HG03025 (cell line): ENCODE measurements around the gene SAMD8.
A peak's percentile ranks its signal among the peaks of the same experiment; 100 is the strongest.
"Not testable (repeated sequence)": the region's sequence is repeated elsewhere in the genome, so short reads cannot be mapped to it uniquely, and the experiment has no call there.

Experiments
- ATAC-seq: cut with Tn5 transposase; IDR thresholded peaks from one replicate; pipeline ENCODE4 v1.9.1; 2021; ENCODE audit warnings: mild to moderate bottlenecking, moderate library complexity; ENCODE audit not compliant: unreplicated experiment, low FRiP score

Gene SAMD8

DNA sequence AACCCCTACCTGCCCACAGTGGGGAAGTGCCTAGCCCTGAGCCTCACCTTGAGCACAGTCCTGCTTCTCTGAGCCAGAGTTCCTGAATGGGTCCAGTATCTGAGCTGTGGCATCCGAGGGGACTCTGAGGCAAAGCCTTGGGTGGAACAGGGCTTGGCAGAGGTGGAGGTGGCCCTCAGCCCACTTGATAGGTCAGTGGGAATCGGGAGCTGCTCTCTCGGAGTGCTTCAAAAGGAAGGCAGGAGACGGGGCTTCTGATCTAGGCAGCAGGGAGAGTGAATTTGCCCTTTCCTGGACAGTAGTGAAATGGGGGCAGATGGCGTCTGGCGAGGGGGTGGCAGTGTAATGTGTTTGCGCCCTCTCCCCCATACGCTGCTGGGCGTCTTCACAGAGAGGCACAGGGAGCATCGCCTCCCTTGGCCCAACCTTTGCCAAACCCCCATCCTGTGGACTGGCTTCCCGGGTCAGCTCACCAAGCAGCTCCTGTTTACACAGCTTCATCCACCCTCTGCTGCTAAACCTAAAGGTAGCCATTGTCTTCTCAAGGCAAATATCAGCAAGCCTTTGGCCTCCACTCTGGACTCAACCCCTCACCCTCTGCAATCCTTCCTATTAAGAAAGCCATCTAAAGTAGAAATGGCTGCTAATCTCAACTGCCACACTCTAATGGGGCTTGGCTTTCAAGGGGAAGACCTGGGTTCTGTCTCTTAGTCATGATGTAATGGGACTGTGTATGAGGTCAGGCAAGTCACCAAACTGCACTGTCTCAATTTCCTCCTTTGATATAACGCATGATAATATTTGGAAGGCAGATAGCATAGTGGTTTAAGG, 78.0 kb downstream of the SAMD8 start:
- no peak for ATAC-seq

DNA sequence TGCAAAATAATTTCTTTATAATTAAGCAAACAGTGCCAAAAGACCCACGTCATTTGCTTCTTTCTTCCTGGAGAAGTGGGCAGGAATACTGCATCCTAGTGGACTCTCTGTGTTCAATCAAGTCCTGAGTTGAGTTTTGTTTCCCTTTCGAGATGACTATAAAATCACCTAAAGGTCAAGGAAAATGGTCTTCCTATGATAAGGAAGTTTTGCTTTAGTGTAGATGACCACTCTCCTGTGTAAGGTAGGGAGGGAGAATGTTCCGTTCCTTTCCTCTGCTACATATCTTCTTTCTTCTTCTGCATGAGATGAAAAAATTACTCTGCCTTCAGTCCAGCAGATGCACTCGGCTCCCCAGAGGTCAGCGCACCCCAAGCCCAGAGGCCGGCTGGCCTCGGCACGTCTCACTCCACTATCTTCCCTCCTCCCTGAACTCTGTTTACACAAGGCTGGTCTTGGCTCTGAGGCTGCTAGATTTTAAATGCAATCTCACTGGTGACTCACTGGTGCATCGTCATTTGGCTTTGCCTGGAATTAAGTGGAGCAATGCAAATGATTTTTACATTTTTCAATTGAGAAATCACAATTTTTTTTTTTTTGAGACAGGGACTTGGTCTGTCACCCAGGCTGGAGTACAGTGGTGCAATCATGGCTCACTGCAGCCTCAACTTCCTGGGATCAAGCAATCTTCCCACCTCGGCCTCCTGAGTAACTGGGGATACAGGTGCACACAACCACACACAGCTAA, 80.5 kb downstream of the SAMD8 start:
- ATAC-seq: no peak

DNA sequence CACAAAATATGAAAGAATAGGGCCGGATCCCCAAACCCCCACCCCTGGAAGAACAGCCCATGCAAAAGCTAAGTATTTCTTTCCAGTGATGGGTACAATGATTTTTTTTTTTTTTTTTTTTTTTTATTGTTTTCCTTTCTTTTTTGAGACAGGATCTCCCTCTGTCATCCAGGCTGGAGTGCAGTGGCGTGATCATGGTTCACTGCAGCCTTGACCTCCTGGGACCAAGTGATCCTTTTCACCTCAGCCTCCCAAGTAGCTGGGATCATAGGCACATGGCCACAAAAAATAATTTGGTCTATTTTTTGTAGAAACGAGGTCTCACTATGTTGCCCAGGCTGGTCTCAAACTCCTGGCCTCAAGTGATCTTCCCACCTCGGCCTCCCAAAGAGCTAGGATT, 83.2 kb downstream of the SAMD8 start:
- ATAC-seq: not testable (repeated sequence)

DNA sequence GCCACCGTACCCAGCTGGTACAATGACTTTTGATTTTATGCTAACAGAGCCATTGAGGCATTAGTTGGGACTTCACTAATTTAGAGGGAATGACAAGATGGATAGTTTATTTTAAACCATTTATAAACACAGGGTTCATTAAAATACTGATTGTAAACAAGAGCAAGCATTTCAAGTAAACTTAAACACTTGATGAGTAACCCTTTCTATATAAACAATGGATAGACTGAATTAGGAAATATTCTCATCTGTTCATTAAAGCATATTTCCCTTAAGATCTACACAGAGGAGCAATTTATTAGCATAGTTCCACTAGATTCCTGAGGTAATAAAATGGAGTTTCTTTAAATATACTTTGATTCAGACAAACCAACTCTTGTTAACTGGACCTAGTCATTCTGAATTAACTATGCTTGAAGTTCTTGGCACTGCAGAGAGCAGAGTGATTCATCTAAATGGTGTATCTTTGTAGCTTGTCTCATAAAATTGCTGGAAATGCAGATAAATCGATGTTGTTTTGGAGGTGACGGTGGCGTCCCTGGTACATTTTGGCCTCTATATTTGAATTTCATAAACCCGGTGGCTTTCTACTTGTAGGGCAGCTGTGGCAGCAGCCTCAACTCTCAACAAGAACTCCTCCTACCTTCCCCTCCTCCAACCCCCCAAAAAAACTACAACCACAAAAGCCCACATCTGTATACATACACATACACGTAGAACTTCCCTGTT, 83.7 kb downstream of the SAMD8 start:
- ATAC-seq: no peak

DNA sequence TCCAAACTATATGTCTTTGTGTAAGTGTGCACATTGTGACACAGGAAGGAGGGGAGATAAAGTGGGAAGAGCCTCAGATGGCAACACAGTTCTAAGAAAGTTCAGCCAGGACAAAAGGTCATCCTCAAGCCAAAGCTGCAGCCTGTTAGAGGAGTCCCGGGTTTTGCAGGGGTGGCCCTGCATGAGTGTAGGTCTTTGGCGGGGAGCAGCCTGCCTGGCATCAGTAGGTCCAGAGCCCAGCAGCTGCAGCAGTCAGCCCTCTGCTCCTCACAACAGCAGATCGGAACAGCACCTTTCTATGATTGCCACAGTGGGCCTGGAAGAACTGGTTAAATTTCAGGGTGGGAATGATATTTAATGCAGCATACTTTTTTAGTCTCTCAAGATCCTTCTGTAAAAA, 85.6 kb downstream of the SAMD8 start:
- ATAC-seq: no peak

DNA sequence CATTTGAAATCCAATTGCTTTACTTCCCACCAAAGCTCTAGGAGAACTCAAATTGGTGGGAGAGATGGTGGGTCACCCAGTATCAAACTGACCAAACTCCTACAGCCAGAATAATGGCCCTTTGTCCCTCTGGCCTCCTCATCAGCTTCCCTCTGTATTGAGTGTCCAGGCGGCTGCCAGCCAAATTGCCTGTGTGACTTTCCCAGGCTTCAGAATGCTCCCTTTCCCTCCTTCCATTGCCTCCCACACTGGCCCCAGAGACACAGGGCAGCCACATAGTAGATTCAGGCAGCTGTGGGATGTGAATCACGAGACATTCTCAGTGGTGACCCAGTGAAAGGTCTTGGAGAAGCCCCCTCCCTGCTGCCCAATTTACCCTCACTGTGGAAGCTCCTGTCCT, 86.5 kb downstream of the SAMD8 start:
- no peak for ATAC-seq

DNA sequence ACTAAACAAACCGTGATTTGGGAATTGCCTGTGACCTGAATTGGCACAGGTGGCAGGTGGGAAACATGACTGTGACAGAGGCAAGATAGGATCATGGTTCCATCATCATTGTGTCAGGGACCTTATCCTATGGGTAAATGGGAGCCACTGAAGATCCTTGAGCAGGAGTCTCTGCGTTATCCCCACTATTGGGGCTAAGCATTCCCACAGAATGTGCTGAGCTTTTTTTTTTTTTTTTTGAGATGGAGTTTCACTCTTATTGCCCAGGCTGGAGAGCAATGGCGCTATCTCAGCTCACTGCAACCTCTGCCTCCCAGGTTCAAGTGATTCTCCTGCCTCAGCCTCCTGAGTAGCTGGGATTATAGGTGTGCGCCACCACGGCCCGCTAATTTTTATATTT, 88.5 kb downstream of the SAMD8 start:
- ATAC-seq: not testable (repeated sequence)

DNA sequence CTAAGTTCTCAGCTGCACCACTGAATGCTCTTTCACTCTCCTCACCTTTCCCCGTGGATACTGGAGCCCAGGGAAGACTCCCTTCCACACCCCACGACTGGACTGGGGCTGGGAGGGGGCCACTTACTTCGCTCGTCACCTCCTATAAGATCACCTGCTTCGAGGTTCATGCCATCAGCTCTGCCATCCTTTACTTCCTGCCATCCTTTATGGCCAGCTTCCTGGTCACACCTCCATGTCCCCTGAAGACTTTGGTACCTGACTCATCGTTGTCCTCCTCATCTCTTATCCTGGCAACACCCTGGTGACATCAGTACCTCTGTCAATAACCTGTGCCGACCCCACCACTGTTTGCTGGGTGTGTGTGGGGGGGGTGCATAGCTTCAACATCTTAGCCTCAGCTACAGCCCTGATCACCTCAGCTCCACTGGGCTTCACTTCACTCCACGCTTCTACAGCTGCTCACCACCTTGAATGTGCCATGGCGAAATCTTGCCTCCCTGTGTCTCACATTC, 90.4 kb downstream of the SAMD8 start:
- ATAC-seq: no peak

DNA sequence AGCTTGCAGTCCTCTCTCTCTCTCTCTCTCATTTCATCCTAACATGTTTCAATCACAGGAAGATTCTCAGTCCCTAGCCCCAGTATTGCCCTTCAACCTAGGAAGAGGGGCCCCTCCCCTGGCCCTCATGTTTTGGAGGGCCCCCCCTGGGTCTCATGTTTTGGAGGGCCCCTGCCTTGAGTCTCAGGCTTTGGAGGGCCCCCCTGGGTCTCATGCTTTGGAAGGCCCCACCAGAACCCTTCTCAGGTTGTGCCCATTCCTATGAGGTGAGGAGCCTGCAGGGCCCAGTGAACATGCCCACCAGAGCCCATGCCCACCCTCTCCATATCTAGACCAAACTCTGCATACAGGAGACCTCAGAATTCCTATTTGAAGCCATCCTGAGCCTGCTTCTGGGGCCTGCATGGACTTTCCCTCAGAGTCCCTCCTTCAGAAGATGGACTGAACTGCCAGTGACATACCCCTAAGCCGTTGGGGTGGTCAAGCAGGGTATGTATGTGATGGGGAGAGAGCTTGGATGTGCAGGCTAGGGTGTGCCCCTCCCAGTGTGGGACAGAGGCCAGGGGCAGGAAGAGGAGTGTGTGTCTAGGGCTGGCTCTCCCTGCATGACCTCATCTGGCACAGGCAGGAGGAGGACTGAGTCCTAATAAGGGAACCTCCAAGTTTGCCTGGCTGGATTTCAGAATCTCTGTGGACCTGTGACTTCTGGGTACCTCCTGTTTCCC, 91.0 kb downstream of the SAMD8 start:
- ATAC-seq: no peak

DNA sequence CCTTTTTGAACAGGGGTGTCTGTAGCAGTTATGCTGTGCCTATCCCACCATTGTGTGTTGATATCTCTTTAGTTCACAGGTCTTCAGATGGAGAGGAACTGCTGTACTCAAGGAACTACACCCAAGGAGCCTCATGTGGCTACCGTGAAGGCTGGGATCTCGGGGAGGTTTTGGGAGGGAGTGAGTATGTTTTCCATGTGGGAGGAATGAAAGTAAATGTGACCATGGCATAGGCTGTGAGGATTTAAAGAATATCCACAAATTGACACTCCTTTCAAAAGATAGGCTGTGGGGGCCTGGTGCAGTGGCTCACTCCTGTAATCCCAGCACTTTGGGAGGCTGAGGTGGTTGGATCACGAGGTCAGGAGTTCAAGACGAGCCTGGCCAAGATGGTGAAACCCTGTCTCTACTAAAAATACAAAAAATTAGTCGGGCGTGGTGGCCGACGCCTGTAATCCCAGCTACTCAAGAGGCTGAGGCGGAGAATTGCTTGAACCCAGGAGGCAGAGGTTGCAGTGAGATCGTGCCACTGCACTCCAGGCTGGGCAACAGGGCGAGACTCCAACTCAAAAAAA, 91.7 kb downstream of the SAMD8 start:
- not testable (repeated sequence) for ATAC-seq

DNA sequence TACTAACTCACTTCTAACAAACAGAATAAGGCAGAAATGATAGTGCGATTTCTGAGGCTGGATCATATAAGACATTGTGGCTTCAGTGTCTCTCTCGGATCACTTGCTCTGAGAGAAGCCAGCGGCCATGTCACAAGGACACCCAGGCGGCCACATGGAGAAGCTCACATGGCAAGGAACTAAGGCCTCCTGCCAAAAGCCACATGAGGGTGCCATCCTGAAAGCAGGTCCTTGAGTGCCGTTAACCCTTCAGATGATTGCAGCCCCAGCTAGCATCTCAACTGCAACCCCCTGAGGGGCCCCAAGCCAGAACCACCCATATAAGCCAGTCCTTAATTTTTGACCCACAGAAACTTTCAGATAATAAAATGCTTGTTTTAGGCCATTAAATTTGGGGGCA, 92.3 kb downstream of the SAMD8 start:
- no peak for ATAC-seq

DNA sequence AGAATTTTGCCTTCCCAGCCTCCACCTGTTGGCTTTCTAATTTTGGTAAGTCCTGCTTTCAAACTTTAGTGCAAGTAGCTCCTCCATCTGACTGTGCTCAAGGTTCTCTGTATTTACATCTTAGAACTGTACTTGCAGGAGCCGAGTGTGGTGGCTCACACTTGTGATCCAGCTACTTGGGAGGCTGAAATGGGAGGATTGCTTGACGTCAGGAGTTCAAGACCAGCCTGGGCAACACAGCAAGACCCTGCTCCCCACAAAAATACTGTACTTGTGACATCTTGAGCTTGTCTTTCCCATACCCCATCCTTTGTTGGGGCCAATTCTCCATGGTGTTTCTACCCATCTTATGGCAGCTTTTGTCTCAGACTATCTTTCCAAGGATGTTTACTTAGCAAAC, 94.5 kb downstream of the SAMD8 start:
- no peak for ATAC-seq

DNA sequence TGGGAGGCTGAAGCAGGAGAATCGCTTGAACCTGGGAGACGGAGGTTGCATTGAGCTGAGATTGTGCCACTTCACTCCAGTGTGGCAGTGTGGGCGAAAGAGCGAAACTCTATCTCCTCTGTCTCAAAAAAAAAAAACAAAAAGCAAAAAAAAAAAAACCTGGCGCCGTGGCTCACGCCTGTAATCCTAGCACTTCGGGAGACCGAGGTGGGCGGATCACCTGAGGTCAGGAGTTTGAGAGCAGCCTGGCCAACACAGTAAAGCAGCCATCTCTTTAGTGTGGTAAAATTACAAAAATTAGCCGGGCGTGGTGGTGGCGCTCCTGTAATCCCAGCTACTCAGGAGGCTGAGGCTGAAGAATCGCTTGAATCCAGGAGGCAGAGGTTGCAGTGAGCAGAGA, 95.2 kb downstream of the SAMD8 start:
- ATAC-seq: not testable (repeated sequence)

DNA sequence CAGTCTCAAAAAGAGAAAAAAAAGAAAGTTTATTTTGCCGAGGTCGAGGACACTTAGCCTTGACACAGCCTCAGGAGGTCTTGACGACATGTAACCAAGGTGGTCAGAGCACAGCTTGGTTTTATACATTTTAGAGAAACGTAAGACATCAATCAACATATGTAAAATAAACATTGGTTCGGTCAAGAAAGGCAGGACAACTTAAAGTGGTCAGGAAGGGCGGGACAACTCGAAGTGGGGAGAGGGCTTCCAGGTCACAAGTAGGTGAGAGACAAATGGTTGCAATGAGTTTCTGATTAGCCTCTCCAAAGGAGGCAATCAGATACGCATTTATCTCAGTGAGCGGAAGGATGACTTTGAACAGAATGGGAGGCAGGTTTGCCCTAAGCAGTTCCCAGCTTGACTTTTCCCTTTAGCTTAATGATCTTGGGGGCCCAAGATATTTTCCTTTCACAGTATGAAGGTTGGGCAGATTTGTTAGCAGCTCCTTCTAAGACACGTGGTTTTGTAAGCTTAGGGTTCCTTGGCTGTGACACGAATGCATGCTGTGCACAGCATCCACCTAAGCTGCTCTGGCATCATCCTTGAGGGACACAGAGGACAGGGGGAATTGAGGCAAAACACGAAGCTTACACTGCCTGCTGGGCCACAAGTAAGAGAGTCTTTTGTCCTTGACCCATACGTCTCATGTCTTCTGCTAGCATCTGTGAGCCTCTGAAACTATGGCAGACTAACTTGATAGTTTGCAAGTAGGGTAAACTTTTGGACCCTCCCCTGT, 95.8 kb downstream of the SAMD8 start:
- ATAC-seq: no peak

DNA sequence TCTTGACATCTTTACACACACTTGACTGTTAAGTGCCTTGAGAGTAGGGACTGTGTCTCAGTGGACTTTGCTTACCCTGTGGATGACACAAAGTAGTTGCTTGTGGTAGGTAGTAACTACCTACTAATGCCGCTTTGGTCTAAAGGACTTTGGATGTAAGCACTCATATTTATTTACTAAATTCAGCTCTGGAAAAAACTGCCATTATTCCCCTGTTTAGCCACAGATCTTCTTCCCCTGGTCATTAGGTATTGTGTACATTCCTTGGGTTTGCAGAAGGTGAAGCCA, 96.3 kb downstream of the SAMD8 start:
- ATAC-seq: no peak

DNA sequence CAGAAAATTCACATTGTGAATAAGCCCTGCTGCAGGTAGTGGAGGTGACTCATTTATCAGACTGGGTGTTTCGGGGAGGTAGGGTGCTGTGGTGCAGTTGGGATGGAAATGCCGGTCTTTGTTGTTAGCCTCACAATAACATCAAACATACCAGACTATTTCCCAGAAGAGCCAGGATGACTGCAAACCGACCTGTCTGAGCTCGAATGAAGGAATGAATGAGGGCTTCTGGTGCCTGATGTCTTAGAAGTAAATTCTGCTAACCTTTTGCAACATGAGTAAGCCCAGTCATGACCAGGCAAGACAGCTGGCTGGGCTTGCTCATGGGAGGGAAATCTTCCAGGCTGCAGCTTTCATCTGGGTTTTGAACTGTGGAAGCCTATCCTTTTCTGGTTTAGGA, 96.7 kb downstream of the SAMD8 start:
- no peak for ATAC-seq

DNA sequence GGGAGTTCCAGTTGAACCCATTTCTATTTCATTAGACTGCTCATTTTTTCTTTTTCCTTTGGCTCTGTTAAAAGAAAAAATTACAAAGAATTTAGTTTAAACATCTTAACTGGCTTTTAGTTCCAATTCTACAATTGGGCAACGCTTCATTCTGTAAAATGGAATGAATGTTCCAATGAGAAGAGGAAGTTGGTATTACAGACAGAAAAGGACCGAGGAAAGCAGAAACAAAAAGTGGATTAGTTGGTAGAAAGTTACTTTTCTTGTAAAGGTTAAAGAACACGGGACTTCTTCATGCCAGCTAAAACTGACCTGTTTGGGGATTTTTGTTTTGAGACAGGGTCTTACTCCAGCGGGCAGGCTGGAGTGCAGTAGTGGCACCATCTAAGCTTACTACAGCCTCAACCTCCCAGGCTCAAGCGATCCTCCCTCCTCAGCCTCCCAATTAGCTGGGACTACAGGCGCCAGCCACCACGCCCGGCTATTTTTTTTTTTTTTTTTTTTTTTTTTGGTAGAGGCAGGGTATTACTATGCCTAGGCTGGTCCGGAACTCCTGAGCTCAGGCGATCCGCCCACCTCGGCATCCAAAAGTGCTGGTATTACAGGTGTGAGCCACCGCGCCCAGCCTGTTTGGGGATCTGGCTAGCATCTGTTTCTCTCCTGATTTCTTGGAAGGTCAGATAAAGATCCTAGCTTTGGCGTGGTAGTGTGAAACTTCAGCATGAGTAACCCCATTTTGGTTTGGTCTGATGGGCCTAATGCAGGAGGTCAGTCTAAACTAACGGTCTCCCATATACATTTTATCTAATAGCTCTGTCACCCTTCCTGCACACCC, 97.8 kb downstream of the SAMD8 start:
- no peak for ATAC-seq

DNA sequence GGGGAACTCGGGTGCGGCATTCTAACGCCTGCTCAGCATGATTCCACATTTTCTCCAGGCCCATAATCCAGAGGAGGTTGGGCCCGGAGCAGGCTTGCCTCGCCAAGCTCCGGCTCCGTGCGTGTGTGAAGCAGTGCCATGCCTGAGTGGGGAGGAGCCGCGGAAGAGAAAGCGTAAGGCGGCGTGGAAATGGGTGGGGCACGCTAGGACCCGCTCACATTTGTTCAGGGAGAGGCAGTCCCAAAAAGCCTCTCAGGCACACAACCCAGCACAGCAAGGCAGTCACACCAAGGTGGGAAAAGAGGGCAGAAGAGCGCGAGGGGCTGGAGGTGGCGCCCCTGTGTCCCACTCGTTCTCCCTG, 98.4 kb downstream of the SAMD8 start:
- peak; percentile 45 for ATAC-seq
